Left lung (tissue), 10 donors: Measurements from ENCODE around the gene BNC2. TPM values are rescaled to one million over a fixed set of nuclear protein-coding genes. Genes with fewer than 3 reads are reported as not detected.

Experiments used
- ATAC-seq: fragments of 200-7000 bp; cut with Tn5 transposase; one replicate; pipeline ENCODE4 v1.9.1; 2020; ENCODE audit warnings: moderate library complexity
- DNase-seq, 4 donors: peaks; one replicate each; pipeline ENCODE4 v3.0.0-alpha.2; 2013 to 2020
- H3K27ac ChIP-seq, 2 donors: fragments of 200-600 bp; sonication (generic) in 1 of 2; one replicate each; pipeline versions ENCODE4 v1.5.0 to v1.8.0; 2020 to 2021
- H3K27me3 ChIP-seq, 2 donors: fragments of 200-600 bp; sonication (generic) in 1 of 2; one replicate each; pipeline versions ENCODE4 v1.5.0 to v1.8.0; 2020 to 2021
- H3K36me3 ChIP-seq, 2 donors: fragments of 200-600 bp; sonication (generic) in 1 of 2; one replicate each; pipeline versions ENCODE4 v1.5.0 to v1.8.0; 2020 to 2021
- H3K4me1 ChIP-seq, 2 donors: fragments of 200-600 bp; one replicate each; pipeline ENCODE4 v1.8.0; 2021
- H3K4me3 ChIP-seq, 2 donors: fragments of 200-600 bp; sonication (generic) in 1 of 2; one replicate each; pipeline versions ENCODE4 v1.5.0 to v1.8.0; 2020 to 2021; ENCODE audit warnings: mild to moderate bottlenecking in 1 of 2
- H3K9me3 ChIP-seq, 2 donors: fragments of 200-600 bp; sonication (generic) in 1 of 2; one replicate each; pipeline versions ENCODE4 v1.5.0 to v1.8.0; 2020 to 2021
- CTCF ChIP-seq, 2 donors: fragments of 200-600 bp; sonication (generic) in 1 of 2; IDR thresholded peaks; one replicate each; pipeline versions ENCODE4 v1.5.0 to v1.8.0; 2021; ENCODE audit warnings: antibody characterized with exemption in 2 of 2
- intact Hi-C, 2 donors: fragments of 100-400 bp; cut with DNase I; formaldehyde crosslinking; loops; one replicate each; pipeline versions ENCODE4 v1.11.2 to v1.14.2; 2022
- polyA plus RNA-seq, 6 donors: library from polyadenylated mRNA; unstranded; fragments of 120-200 nt; gene quantifications; one replicate each; pipeline ENCODE4 v1.2.1, GENCODE V29; 2013; ENCODE audit not compliant: insufficient read length in 6 of 6
- total RNA-seq, 2 donors: library from RNA; stranded (reverse); fragmentation: NEBNext Ultra II Directional; extraction: Animal tissue kit (Norgen Biotek cat#: 25700); gene quantifications; one replicate each; pipeline ENCODE4 v1.2.1, GENCODE V29; 2021
- donor health status: DM: no; HTN: yes; CAD: no.
- donor health status: DM: no; HTN: no; CAD: no.

The BNC2 gene
- total and polyA plus RNA-seq, 8 donors: 9.6 to 19.3 (median 12.9) TPM

- intact Hi-C loops: no loop called here
- no peaks in the 10 kb centered on the region for H3K9me3 ChIP-seq
- H3K4me3 ChIP-seq: no peak overlapping the region
- no peak for ATAC-seq
- no peaks in the 10 kb centered on the region for H3K4me1 ChIP-seq
- H3K36me3 ChIP-seq: no peaks in the 10 kb centered on the region
- H3K27me3 ChIP-seq: no peaks in the 10 kb centered on the region
- no peak for DNase-seq
- TF ChIP-seq CTCF (IDR thresholded peaks at IDR 0.05): no peak
- H3K27ac ChIP-seq: no peak overlapping the region
Measured at GRCh38 chr9:16664211-16664610, 206.3 kb downstream of the BNC2 start.

GRCh38 chr9:16661816-16662215, 208.7 kb downstream of the BNC2 start:
- H3K4me1 ChIP-seq: no peaks in the 10 kb centered on the region
- intact Hi-C loops: no loop called here
- ATAC-seq: no peak

GRCh38 chr9:16659096-16659495, 211.4 kb downstream of the BNC2 start:
- intact Hi-C loops: no loop called here
- Histone ChIP-seq H3K27ac (no peak overlapping the region), H3K4me1 (no peaks in the 10 kb centered on the region), H3K27me3 (no peaks in the 10 kb centered on the region), H3K4me3 (no peak overlapping the region), H3K36me3 (no peaks in the 10 kb centered on the region), H3K9me3 (no peaks in the 10 kb centered on the region)
- ATAC-seq (no peak), DNase-seq (no peak)
- TF ChIP-seq CTCF (IDR thresholded peaks at IDR 0.05): no peak

More at GRCh38 chr9:16661816-16662215, 208.7 kb downstream of the BNC2 start:
- Histone ChIP-seq H3K9me3 (no peaks in the 10 kb centered on the region), H3K36me3 (no peaks in the 10 kb centered on the region), H3K4me3 (no peak overlapping the region), H3K27ac (no peak overlapping the region), H3K27me3 (no peaks in the 10 kb centered on the region)
- TF ChIP-seq CTCF (IDR thresholded peaks at IDR 0.05): no peak
- no peak for DNase-seq

- no peak overlapping the region for H3K4me3 ChIP-seq
- DNase-seq (no peak), ATAC-seq (no peak)
- no peak overlapping the region for H3K27ac ChIP-seq
- intact Hi-C loops: no loop called here
- no peaks in the 10 kb centered on the region for H3K36me3 ChIP-seq
- no peaks in the 10 kb centered on the region for H3K9me3 ChIP-seq
- H3K27me3 ChIP-seq: no peaks in the 10 kb centered on the region
- no peak for TF ChIP-seq CTCF (IDR thresholded peaks at IDR 0.05)
- no peaks in the 10 kb centered on the region for H3K4me1 ChIP-seq
Measured at GRCh38 chr9:16656432-16657169, 213.9 kb downstream of the BNC2 start.

GRCh38 chr9:16654596-16655126, 215.8 kb downstream of the BNC2 start:
- H3K4me1 ChIP-seq: no peaks in the 10 kb centered on the region
- H3K36me3 ChIP-seq: no peaks in the 10 kb centered on the region
- no peaks in the 10 kb centered on the region for H3K9me3 ChIP-seq
- intact Hi-C loops: no loop called here
- peak overlapping the region in 1 of 2 donors; percentile 36 for H3K27ac ChIP-seq
- DNase-seq (peak in 1 of 4 donors; percentile 32), ATAC-seq (no peak)
- H3K27me3 ChIP-seq: no peaks in the 10 kb centered on the region
- no peak overlapping the region for H3K4me3 ChIP-seq
- no peak for TF ChIP-seq CTCF (IDR thresholded peaks at IDR 0.05)
